Gastrocnemius medialis (tissue), 4 donors: ENCODE data around the gene NPTN.

Experiments
- CTCF ChIP-seq, 5 experiments: fragments of 450-650 bp in 3 of 5; fragments of 200-600 bp in 2 of 5; sonication (generic) in 2 of 5; IDR thresholded peaks in 4 of 5; conservative IDR thresholded peaks in 1 of 5; 1 replicate in 4 of 5; 2 replicates in 1 of 5; pipeline ENCODE4 v1.5.1; 2016 to 2019; ENCODE audit warnings: antibody characterized with exemption in 5 of 5, mild to moderate bottlenecking in 3 of 5, moderate library complexity in 3 of 5
- POLR2A ChIP-seq, 2 donors: fragments of 450-650 bp; IDR thresholded peaks; one replicate each; pipeline ENCODE4 v1.6.1; 2017; ENCODE audit warnings: antibody characterized with exemption in 2 of 2, mild to moderate bottlenecking in 2 of 2, moderate library complexity in 2 of 2

DNA sequence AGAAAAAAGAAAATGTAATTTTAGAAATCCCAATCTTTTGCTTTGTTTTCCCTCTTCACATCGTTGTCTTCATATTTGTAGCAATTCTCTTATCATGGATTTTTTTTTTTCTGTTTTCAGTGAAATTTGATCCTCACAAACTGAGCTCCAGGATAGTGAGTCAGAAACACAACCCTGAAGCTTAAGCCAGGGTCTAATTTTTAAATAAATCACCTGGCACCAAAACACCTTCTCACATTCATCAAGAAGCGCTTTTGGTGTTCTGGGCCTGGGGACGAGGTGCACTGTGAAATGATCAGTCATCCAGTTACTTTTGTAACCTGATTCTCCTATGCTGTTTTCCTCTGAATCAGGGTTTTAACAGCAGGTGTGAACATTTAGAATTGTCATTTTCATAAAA, 102.5 kb downstream of the NPTN start:
- TF ChIP-seq CTCF (IDR thresholded peaks at IDR 0.05 in 4 of 5, conservative IDR thresholded peaks at IDR 0.05 in 1 of 5): no peak
- no peak for TF ChIP-seq POLR2A (IDR thresholded peaks at IDR 0.05)
